ENCODE results near the gene PDE8A. TPM values are rescaled to one million over a fixed set of nuclear protein-coding genes. Genes with fewer than 3 reads are reported as not detected.

Gene PDE8A
- total and polyA plus RNA-seq, 2 of the 4 experiments (the other 2 are of a cell fraction) = 32.4 to 35.9 TPM

GRCh38 chr15:85003593-85004312 is 22.1 kb downstream of the PDE8A start:
- H3K4me1 ChIP-seq (ENCODE audit: control insufficient read depth, insufficient read depth, low read length) = peaks cover 19% of the 10 kb centered on the region
- no peak overlapping the region for H4K91ac ChIP-seq (ENCODE audit: insufficient read depth, low read depth, low read length)
- H3K9me1 ChIP-seq (ENCODE audit: insufficient read depth, low read length) = peaks cover 35% of the 10 kb centered on the region
- intact Hi-C loops (cut with micrococcal nuclease) (no loop called here), in situ Hi-C loops (cut with MboI; ENCODE audit: low sequenced_read_pairs) (no loop called here), dilution Hi-C loops (cut with HindIII; ENCODE audit: low sequenced_read_pairs, unreplicated experiment) (no loop called here)
- no peaks in the 10 kb centered on the region for H3K36me3 ChIP-seq (ENCODE audit: control insufficient read depth, insufficient read depth, low read length)
- no peak overlapping the region for H3K56ac ChIP-seq (ENCODE audit: extremely low read depth, insufficient read depth, low read length)
- H4K5ac ChIP-seq (ENCODE audit: low read depth, low read length) = no peak overlapping the region
- peaks cover 83% of the 10 kb centered on the region for H4K20me1 ChIP-seq (ENCODE audit: insufficient read depth, low read length)
- no peak overlapping the region for H4K8ac ChIP-seq (ENCODE audit: low read depth in 2 of 2, low read length in 2 of 2)
- H3K23ac ChIP-seq (ENCODE audit: low read depth, low read length) = no peak overlapping the region; the same call in 1 of the 2 replicates
- no peak overlapping the region for H2BK20ac ChIP-seq (ENCODE audit: low read depth, low read length)
- H3K4ac ChIP-seq (ENCODE audit: low read depth, low read length) = no peak overlapping the region
- no peak overlapping the region for H2AK9ac ChIP-seq (replicated peaks; ENCODE audit: low read depth, low read length, poor library complexity)
- ChIA-PET CTCF (no interaction called here), POLR2A (ENCODE audit: unreplicated experiment) (no interaction called here)
- TF ChIP-seq MAZ (IDR thresholded peaks at IDR 0.05; ENCODE audit: borderline replicate concordance, low read depth, low read length) (no peak), NFE2L2 (IDR thresholded peaks at IDR 0.05; ENCODE audit: low read depth, low read length) (no peak), RCOR1 (IDR thresholded peaks at IDR 0.05; ENCODE audit: insufficient replicate concordance, low read length) (no peak), FOS (IDR thresholded peaks at IDR 0.05; ENCODE audit: low read depth, low read length) (no peak), MAFK (IDR thresholded peaks at IDR 0.05; ENCODE audit: low read depth, low read length) (no peak), CEBPB (IDR thresholded peaks at IDR 0.05; ENCODE audit: low read depth, low read length) (no peak), MXI1 (IDR thresholded peaks at IDR 0.05; ENCODE audit: borderline replicate concordance, low read depth, low read length) (no peak), BHLHE40 (IDR thresholded peaks at IDR 0.05; ENCODE audit: low read depth, low read length) (no peak), CHD1 (IDR thresholded peaks at IDR 0.05; ENCODE audit: low read depth, low read length) (no peak), CTCF (conservative IDR thresholded peaks at IDR 0.05; ENCODE audit: low read depth, low read length) (no peak), SMC3 (IDR thresholded peaks at IDR 0.05; ENCODE audit: low read depth, low read length) (no peak), POLR2A (IDR thresholded peaks at IDR 0.05; ENCODE audit: low read depth, low read length) (no peak), RAD21 (IDR thresholded peaks at IDR 0.05; ENCODE audit: low read length) (no peak), RFX5 (IDR thresholded peaks at IDR 0.05; ENCODE audit: low read depth, low read length) (no peak)
- TF ChIP-seq, protein P1, sequence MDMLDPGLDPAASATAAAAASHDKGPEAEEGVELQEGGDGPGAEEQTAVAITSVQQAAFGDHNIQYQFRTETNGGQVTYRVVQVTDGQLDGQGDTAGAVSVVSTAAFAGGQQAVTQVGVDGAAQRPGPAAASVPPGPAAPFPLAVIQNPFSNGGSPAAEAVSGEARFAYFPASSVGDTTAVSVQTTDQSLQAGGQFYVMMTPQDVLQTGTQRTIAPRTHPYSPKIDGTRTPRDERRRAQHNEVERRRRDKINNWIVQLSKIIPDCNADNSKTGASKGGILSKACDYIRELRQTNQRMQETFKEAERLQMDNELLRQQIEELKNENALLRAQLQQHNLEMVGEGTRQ (IDR thresholded peaks at IDR 0.05; ENCODE audit: low read depth, low read length) = no peak
- TF ChIP-seq, protein P2, sequence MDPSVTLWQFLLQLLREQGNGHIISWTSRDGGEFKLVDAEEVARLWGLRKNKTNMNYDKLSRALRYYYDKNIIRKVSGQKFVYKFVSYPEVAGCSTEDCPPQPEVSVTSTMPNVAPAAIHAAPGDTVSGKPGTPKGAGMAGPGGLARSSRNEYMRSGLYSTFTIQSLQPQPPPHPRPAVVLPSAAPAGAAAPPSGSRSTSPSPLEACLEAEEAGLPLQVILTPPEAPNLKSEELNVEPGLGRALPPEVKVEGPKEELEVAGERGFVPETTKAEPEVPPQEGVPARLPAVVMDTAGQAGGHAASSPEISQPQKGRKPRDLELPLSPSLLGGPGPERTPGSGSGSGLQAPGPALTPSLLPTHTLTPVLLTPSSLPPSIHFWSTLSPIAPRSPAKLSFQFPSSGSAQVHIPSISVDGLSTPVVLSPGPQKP (IDR thresholded peaks at IDR 0.05; ENCODE audit: borderline replicate concordance, low read depth, low read length) = no peak
- BruUV-seq (replicated peaks) = no TSS peak
- no CpG with 5 or more reads among the region's 3 CpGs for WGBS, 2 experiments (ENCODE audit: extremely low coverage in 2 of 2, insufficient read length in 1 of 2)
- H2AFZ ChIP-seq (replicated peaks; ENCODE audit: low read length, poor library complexity) = no peak overlapping the region
- H3K79me1 ChIP-seq (ENCODE audit: low read depth in 1 of 2, low read length in 2 of 2) = peaks cover 49 to 90% of the 10 kb centered on the region in 2 experiments
- no peak overlapping the region for H3K9ac ChIP-seq (ENCODE audit: low read depth, low read length)
- H2AK5ac ChIP-seq (ENCODE audit: low read depth, low read length) = no peak overlapping the region
- H3K14ac ChIP-seq (replicated peaks; ENCODE audit: low read depth, low read length) = no peak overlapping the region
- DNase-seq (no peak), ATAC-seq (ENCODE audit: low read depth) (no peak)
- H3K27me3 ChIP-seq (ENCODE audit: control insufficient read depth, insufficient read depth, low read length) = no peaks in the 10 kb centered on the region
- H2BK120ac ChIP-seq (ENCODE audit: low read depth, low read length) = no peak overlapping the region
- no peak overlapping the region for H3K27ac ChIP-seq (ENCODE audit: insufficient read depth, low read length)
- H2BK15ac ChIP-seq (ENCODE audit: low read depth, low read length) = no peak overlapping the region
- H3K9me3 ChIP-seq (ENCODE audit: control insufficient read depth, insufficient read depth, low read length) = no peaks in the 10 kb centered on the region
- no peak overlapping the region for H3K18ac ChIP-seq (ENCODE audit: low read depth, low read length)
- no peak overlapping the region for H2BK5ac ChIP-seq (ENCODE audit: low read depth, low read length, poor library complexity, severe bottlenecking)
- H3K4me3 ChIP-seq (ENCODE audit: insufficient read depth, low read depth, low read length) = no peak overlapping the region
- no peak overlapping the region for H3K4me2 ChIP-seq (ENCODE audit: low read depth, low read length)
